ENCODE measurements around the gene OR4D10.

GRCh38 chr11:59503276-59503675 lies 30.2 kb downstream of the OR4D10 start, which contains the start of gene OR4D11:
- no peak for TF ChIP-seq JUND (IDR thresholded peaks at IDR 0.05)
- TF ChIP-seq SP1 (IDR thresholded peaks at IDR 0.05; ENCODE audit: low read depth), result no peak
- no peak for TF ChIP-seq TCF7L2 (IDR thresholded peaks at IDR 0.05; ENCODE audit: borderline replicate concordance, extremely low read depth, insufficient read depth, insufficient read length)
- TF ChIP-seq, protein P1, sequence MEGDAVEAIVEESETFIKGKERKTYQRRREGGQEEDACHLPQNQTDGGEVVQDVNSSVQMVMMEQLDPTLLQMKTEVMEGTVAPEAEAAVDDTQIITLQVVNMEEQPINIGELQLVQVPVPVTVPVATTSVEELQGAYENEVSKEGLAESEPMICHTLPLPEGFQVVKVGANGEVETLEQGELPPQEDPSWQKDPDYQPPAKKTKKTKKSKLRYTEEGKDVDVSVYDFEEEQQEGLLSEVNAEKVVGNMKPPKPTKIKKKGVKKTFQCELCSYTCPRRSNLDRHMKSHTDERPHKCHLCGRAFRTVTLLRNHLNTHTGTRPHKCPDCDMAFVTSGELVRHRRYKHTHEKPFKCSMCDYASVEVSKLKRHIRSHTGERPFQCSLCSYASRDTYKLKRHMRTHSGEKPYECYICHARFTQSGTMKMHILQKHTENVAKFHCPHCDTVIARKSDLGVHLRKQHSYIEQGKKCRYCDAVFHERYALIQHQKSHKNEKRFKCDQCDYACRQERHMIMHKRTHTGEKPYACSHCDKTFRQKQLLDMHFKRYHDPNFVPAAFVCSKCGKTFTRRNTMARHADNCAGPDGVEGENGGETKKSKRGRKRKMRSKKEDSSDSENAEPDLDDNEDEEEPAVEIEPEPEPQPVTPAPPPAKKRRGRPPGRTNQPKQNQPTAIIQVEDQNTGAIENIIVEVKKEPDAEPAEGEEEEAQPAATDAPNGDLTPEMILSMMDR (IDR thresholded peaks at IDR 0.05 in 2 of 3, conservative IDR thresholded peaks at IDR 0.05 in 1 of 3; ENCODE audit: borderline replicate concordance in 1 of 3, insufficient read depth in 1 of 3, low read depth in 2 of 3, low read length in 2 of 3), result no peak
- TF ChIP-seq RAD21 (IDR thresholded peaks at IDR 0.05; ENCODE audit: low read depth), result no peak
